GM19455 (cell line): Measurements from ENCODE around the gene TIMM10.
"Not testable (repeated sequence)": the region's sequence is repeated elsewhere in the genome, so short reads cannot be mapped to it uniquely, and the experiment has no call there.

Experiments
- ATAC-seq: cut with Tn5 transposase; IDR thresholded peaks from one replicate; pipeline ENCODE4 v1.9.1; 2021; ENCODE audit not compliant: unreplicated experiment

TIMM10 gene

GRCh38 chr11:57543593-57543992 is 13.0 kb upstream of the TIMM10 start:
- ATAC-seq = no peak

GRCh38 chr11:57542582-57542981 is 12.0 kb upstream of the TIMM10 start:
- no peak for ATAC-seq

DNA sequence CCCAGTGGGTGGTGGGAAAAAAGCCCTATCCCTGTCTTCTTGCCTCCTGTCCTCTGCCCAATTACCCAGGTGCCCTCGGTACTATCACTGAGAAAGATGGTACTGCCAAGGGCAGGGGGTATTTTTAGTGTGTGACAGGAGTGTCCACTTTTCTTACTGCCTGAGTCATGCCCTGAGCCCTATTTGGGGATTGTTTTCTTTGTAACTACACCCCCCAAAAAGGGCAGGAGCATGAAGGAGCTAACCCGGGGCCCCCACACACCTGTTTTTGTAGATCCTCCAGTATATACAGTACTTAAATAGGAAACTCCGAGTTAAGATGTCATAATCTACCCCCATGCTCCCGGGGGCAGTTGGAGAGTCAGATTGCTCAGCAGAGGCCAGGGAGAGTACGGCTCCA is 10.6 kb upstream of the TIMM10 start:
- no peak for ATAC-seq

DNA sequence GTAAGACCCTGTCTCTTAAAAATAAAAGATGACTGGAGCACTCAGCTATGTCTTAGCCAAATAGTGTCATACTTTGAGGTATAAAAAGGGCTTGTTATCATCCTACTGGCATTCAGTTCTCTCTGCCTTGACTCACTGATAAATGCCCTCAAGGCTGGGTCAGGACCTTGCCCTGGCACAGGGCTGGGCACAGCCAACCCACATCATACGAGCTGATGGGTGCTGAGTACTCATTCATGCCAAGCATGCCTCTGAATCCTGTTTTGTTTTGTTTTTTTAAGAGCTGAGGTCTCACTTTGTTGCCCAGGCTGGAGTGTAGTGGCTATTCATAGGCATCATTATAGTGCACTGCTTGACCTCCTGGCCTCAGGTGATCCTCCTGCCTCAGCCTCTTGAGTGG is 8.8 kb upstream of the TIMM10 start:
- no peak for ATAC-seq

GRCh38 chr11:57536947-57537619 is 6.5 kb upstream of the TIMM10 start, which contains the start of gene SMTNL1:
Gene SMTNL1, plus strand, starts transcription at chr11:57537595. Its CDS starts 5,048 bp downstream, at chr11:57542643.
- no peak for ATAC-seq

DNA sequence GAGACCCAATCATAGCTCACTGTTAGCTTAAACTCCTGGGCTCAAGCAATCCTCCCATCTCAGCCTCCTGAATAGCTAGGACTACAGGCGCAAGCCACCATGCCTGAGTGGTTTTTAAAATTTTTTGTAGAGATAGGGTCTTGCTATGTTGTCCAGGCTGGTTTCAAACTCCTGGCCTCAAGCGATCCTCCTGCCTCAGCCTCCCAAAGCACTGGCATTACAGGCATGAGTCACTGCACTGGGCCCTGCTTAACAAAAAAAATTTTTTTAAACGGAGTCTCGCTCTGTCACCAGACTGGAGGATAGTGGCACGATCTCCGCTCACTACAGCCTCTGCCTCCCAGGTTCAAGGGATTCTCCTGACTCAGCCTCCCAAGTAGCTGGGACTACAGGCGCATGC is 3.9 kb upstream of the TIMM10 start:
- ATAC-seq = not testable (repeated sequence)

DNA sequence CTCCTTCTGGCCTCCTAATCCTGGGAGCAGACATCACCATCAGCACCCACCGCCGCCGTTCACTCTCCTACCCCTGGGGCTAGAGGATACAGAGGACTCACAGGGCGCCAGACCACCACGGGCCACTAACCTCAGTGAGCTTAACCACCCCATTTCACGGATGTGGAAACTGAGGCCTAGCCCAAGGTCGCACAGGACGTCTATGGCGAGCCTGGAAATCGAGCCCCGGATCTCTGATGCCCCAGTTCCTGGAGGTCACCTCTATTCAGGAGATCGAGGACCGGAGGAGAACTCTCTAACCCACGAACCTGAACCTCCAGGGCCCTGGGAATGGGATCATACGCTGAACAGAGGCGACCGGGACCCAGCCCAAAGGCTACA is 349 bp downstream of the TIMM10 start:
- peak; percentile 7 for ATAC-seq

DNA sequence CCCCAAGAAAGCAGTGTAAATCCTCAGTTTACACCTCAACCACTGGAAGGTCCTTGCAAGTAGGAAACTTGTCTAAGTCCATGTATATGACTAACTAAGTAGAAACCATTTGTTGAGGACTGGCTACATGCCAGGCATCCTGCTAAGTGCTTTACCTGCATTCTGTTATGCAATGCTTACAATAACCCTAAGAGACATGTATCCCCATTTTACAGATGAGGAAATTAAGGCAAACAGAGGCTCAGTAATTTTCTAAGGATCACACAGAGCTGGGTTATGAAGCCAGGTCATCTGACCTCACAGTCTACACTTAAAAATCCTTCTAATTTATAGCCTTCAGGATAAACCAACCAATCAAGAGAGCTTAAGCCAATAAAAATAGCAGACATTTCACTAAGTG is 1.5 kb downstream of the TIMM10 start:
- ATAC-seq = no peak

GRCh38 chr11:57527056-57527631 is 3.4 kb downstream of the TIMM10 start:
- no peak for ATAC-seq

DNA sequence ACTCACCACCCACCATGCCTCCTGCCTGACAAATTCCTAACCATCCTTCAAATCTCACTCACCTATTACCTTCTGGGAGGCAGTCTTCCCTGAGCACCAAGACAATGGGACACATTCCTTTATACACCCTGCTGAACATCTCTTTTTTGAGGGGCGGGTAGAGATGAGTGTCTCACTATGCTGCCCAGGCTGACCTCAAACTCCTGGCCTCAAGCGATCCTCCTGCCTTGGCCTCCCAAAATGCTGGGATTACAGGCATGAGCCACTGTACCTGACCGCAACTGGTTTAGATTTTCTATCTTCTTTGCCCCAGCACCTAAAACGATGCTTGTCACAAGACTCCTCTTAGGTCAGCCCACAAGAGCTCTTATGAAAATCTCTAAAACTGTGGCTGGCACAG is 7.1 kb downstream of the TIMM10 start:
- no peak for ATAC-seq

DNA sequence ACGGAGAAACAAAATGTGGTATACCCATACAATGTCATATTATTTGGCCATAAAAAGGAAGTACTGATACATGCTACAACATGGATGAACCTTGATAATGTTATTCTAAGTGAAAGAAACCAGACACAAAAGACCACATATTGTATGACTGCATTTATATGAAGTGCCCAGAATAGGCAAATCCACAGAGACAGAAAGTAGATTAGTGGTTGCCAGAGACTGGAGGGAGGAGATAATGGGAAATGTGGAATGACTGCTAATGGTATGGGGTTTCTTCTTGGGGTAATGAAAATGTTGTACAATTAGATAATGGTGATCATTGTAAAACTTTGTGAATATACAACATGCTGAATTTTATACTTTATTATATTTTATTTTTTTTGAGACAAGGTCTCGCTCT is 9.4 kb downstream of the TIMM10 start:
- ATAC-seq = no peak

DNA sequence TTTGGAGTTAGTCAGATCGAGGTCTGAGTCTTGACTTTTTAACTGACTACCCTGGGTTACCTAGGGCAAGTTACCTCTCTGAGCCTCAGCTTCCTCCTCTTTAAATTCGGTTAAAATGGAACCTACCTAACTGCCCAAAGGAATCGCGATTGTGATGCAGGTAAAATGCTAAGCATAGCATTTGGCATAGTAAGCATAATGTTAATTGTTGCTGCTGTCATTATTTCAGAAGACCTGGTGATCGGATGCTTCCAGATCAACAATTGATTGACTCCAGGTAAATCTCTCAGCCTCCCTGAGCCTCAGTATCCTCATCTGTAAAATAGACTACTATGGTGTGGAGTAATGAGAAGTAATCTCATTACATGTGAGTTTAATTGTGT is 14.5 kb downstream of the TIMM10 start:
- ATAC-seq = no peak

GRCh38 chr11:57515332-57516060 is 15.1 kb downstream of the TIMM10 start, which contains the start of gene SLC43A1:
Gene SLC43A1, minus strand, starts transcription at chr11:57515702. Its CDS starts 1,591 bp downstream, at chr11:57514111.
- peak; percentile 53 for ATAC-seq

DNA sequence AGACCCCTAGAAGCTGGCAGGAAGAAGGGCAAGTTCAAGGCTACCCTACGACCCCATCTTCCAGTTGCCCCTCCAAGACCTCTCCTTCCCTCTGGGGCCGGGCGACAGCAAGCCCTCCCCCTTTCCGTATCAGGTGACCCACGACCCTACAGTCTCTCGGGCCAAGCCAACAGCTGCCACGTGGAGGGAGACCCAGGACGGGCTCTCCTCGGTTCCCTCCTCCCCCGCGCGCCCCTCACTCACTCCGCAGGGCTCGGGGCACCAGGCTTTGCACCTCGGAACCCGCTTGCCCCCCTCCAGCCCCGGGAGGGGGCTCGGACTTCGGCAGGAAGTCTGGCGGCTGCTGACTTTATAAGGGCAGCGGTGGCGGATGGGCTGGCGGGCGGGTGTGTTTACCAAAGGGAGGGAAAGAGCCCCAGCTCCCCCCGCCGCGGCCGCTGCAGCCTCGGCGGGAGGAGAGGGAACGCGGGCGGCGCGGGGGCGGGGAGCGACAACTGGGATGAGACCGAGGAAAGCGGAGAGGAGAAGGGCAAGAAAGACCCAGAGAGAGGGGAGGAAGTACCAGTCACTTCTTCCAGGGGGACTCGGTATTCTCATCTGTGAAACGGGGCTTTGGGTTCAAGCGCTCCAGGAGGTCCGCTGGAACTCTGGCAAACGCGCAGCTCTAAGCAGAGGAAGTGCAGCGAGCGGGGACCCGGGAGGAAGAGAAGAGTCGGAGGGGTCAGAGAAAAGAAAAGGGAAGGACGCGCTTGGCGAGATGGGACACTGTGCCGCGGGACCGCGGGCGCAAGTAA is 15.8 kb downstream of the TIMM10 start:
- ATAC-seq = peak; percentile 41

DNA sequence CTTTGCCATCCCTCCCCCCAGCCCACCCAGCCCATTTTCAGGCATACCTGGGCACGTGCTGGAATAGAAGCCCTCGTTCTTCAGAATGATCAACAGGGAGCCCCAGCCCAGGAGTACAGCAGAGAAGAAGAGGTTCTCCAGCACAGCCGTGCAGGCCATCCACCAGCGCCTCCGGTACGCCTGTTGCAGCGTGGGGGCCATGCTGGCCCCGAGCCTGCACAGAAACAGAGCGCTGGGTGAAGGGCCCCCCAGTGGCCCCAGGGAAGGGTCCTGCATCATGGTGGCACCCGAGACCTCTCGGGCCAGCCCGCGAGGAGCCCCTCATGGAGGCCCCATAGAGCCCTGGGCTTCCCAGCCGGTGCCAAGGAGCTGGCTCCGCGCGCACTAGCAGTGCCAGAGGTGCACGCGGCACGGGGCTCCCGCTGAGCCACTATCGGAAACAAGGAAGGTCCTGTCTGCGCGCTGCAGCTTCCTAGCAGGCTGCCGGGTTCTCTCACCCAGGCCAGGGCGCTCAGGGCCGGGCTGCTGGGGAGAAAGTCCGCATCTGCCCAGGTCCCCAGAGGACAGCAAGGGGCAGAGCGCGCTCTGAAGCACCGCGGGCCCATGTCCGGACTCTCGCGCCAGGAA is 16.5 kb downstream of the TIMM10 start:
- peak; percentile 39 for ATAC-seq

GRCh38 chr11:57513452-57513795 is 17.1 kb downstream of the TIMM10 start:
- no peak for ATAC-seq

DNA sequence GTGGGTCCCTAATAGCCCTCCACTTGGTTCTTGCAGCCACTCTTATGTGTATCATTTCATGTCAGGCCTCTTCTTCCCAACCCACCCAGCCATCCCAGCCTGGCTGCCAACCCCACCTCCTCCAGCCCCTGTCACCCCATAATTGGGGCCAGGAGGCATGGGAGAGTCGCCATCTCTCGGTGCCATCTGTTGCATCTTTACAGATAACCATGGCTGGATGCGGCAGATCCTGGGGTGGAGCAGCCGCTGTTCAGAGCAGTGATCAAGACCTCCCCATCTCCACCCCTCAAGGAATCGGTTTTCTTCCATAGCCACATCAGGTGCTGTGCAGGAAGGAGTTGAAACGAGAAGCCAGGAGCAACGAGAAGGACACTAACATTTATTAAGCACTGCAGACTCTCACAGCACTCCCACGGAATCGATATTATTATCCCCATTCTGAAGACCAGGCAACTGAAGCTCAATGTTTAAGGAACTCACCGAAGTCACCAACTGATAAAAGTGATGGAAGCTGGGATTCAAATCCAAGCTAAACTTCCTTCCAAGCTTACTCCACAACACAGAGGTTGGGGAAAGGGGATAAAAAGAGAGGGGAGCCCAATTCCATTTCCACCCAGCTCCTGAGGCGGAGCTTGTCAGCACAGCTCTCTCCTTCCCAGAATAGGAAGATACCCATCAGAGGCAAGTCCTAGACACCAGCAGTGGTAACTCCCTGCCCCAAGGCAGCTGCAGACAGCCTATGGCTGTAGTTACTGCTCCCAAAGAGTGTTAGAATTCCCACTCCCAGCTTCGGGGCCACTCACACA is 17.7 kb downstream of the TIMM10 start:
- no peak for ATAC-seq

DNA sequence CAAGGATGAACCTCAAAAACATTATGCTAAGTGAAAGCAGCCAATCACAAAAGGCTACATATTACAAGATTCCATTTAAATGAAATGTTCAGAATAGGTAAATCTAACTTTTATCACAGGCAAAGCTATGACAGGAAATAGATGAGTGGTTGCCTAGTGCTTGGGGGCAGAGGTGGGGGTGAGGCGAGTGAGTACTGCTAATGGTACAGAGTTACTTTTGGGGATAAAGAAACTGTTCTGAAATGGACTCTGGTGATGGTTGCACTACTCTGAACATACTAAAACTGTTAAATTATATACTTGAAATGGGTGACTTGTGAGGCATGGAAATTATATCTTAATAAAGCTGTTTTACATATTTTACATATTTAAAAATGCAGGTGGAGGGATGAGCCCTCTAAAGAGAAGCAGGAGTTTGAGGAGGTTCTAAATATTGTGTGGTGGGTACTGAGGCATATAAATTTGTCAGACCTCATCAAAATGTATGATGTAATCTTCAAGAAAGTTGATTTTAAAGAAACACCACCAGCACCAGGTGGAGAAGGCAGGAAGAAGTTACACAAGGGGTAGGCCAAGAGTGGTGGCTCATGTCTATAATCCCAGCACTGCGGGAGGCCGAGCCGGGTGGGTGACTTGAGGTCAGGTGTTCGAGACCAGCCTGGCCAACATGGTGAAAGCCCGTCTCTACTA is 18.7 kb downstream of the TIMM10 start:
- no peak for ATAC-seq

DNA sequence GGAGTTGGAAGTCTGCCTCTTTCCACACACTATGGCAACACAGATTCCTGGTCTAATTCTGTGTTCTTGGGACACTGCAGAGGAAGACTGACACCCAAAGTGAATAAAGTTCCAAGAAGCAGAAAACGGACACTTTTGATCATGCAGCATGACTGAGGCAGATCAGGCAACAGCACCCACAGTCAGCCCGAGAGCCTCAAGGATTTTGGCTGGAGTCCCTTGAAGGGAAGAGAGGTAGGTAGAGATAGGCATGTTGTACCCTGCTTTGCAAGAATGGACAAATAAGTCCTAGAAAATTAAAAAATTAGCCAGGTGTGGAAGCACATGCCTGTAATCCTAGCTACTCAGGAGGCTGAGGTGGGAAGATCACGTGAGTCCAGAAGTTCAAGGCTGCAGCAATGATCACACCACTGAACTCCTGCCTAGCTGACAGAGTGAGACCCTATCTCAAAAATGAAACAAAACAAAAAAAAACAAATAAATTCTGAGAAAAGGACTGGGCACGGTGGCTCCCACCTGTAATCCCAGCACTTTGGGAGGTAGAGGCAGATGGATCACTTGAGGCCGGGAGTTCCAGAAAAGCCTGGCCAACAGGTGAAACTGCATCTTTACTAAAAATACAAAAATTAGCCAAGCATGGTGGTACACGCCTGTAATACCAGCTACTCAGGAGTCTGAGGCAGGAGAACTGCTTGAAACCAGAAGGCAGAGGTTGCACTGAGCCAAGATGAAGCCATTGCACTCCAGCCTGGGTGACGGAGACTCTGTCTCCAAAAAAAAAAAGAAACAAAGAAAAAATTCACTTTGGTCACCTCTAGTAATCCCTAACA is 22.0 kb downstream of the TIMM10 start:
- no peak for ATAC-seq
